Panc1 (cell line): ENCODE data around the gene LRRC43. TPM values are rescaled to one million over a fixed set of nuclear protein-coding genes. Genes with fewer than 3 reads are reported as not detected.

Experiments
- ATAC-seq: fragments of 200-7000 bp; cut with Tn5 transposase; 2 replicates; pipeline ENCODE4 v1.9.1; 2020; ENCODE audit warnings: mild to moderate bottlenecking, moderate library complexity
- BruUV-seq: library from RNA; stranded (reverse); fragments of 400-500 nt; replicated peaks from 2 replicates; lab custom pipeline; 2021; lab: Mats Ljungman, UMichigan
- CTCF ChIA-PET: fragments of 300-600 bp; sonication (Branson Sonifier 250); formaldehyde crosslinking; loops from one replicate; lab custom pipeline; 2022; ENCODE audit warnings: antibody characterized with exemption; lab: Charles Lee
- POLR2A ChIA-PET: fragments of 300-600 bp; sonication (Branson Sonifier 250); formaldehyde crosslinking; loops from one replicate; lab custom pipeline; 2022; ENCODE audit warnings: antibody characterized with exemption; lab: Charles Lee
- DNase-seq: peaks from one replicate; pipeline ENCODE4 v3.0.0-alpha.2; 2010; ENCODE audit warnings: low read depth, low spot score
- H3K27ac ChIP-seq: 2 replicates; pipeline ENCODE4 v1.5.1; 2011; ENCODE audit warnings: mild to moderate bottlenecking, low read length, inconsistent platforms
- H3K27me3 ChIP-seq: fragments of 200-500 bp; sonication (Bioruptor generic); 2 replicates; pipeline ENCODE4 v1.6.0; 2014; ENCODE audit warnings: low read length, inconsistent platforms; ENCODE audit not compliant: control insufficient read depth, insufficient read depth
- H3K36me3 ChIP-seq: fragments of 200-500 bp; sonication (Bioruptor generic); 2 replicates; pipeline ENCODE4 v1.5.1; 2014; ENCODE audit warnings: inconsistent platforms, mild to moderate bottlenecking, low read length, moderate library complexity; ENCODE audit not compliant: control insufficient read depth, insufficient read depth
- H3K4me1 ChIP-seq: 2 replicates; pipeline ENCODE4 v1.5.1; 2011; ENCODE audit warnings: inconsistent platforms, mild to moderate bottlenecking, low read length, moderate library complexity; ENCODE audit not compliant: control insufficient read depth, insufficient read depth
- H3K4me3 ChIP-seq, 2 experiments: 2 replicates each; pipeline ENCODE4 v1.5.1; 2011 to 2012; ENCODE audit warnings: low read depth in 2 of 2, low read length in 2 of 2, mild to moderate bottlenecking in 2 of 2, inconsistent platforms in 1 of 2, moderate library complexity in 1 of 2
- H3K9me3 ChIP-seq: fragments of 200-500 bp; sonication (Bioruptor generic); 2 replicates; pipeline ENCODE4 v1.5.1; 2014; ENCODE audit warnings: low read depth, mild to moderate bottlenecking, inconsistent platforms, low read length, moderate library complexity; ENCODE audit not compliant: control insufficient read depth, insufficient read depth
- CTCF ChIP-seq: fragments of 450-650 bp; IDR thresholded peaks from 2 replicates; pipeline ENCODE4 v1.5.1; 2017; ENCODE audit warnings: mild to moderate bottlenecking
- POLR2AphosphoS5 ChIP-seq: IDR thresholded peaks from 2 replicates; pipeline ENCODE4 v1.6.1; 2012; ENCODE audit warnings: mild to moderate bottlenecking, low read depth, low read length, moderate library complexity
- REST ChIP-seq, 2 experiments: IDR thresholded peaks; 2 replicates each; pipeline ENCODE4 v1.6.1; 2011 to 2012; ENCODE audit warnings: low read depth in 2 of 2, control low read depth in 1 of 2, low read length in 1 of 2, mild to moderate bottlenecking in 1 of 2, moderate library complexity in 1 of 2; ENCODE audit not compliant: insufficient read depth in 1 of 2
- SIN3A ChIP-seq: IDR thresholded peaks from 2 replicates; pipeline ENCODE4 v1.6.1; 2012; ENCODE audit warnings: low read depth, mild to moderate bottlenecking, low read length, moderate library complexity, borderline replicate concordance; ENCODE audit not compliant: insufficient read depth
- TCF7L2 ChIP-seq: IDR thresholded peaks from 2 replicates; pipeline ENCODE4 v1.6.1; 2011; ENCODE audit warnings: mild to moderate bottlenecking, low read depth, low read length, inconsistent platforms
- in situ Hi-C: cut with HindIII; loops from 2 replicates; pipeline ENCODE4 v1.10.0; 2016; ENCODE audit warnings: low sequenced_read_pairs, low pct_unique_long_range_greater_than_20kb
- intact Hi-C: fragments of 100-400 bp; cut with micrococcal nuclease; formaldehyde crosslinking; loops from one replicate; pipeline ENCODE4 v1.10.0; 2022; ENCODE audit not compliant: unreplicated experiment
- total RNA-seq: library from RNA; stranded (reverse); gene quantifications from one replicate; pipeline ENCODE4 v1.2.1, GENCODE V29; 2021; ENCODE audit not compliant: unreplicated experiment

LRRC43 gene
- total RNA-seq, 1 experiment from 2014 or later: 1.5 TPM

GRCh38 chr12:122183588-122183940 lies 641 bp downstream of the LRRC43 start:
- TF ChIP-seq TCF7L2: no peak
- TF ChIP-seq CTCF: no peak
- no peak for TF ChIP-seq POLR2AphosphoS5
- no peak for TF ChIP-seq SIN3A
- TF ChIP-seq REST (IDR thresholded peaks at IDR 0.05; ENCODE audit: insufficient read depth in 1 of 2, low read depth in 2 of 2, low read length in 1 of 2): no peak
- Histone ChIP-seq H3K27ac (no peak overlapping the region), H3K4me3 (peak overlapping the region; percentile 41 to 48; a peak in 3 of 4 replicates), H3K9me3 (no peaks in the 10 kb centered on the region), H3K27me3 (no peaks in the 10 kb centered on the region), H3K36me3 (no peaks in the 10 kb centered on the region), H3K4me1 (no peaks in the 10 kb centered on the region)
- ChIA-PET CTCF (no interaction called here), POLR2A (no interaction called here)
- peak; percentile 32 for ATAC-seq
- in situ Hi-C loops: no loop called here
- DNase-seq: no peak
- BruUV-seq: no TSS peak
- intact Hi-C loops: loop anchor here (10.0 kb wide), 1 partner anchor 129 kb away; no protein-coding TSS in a partner anchor

DNA sequence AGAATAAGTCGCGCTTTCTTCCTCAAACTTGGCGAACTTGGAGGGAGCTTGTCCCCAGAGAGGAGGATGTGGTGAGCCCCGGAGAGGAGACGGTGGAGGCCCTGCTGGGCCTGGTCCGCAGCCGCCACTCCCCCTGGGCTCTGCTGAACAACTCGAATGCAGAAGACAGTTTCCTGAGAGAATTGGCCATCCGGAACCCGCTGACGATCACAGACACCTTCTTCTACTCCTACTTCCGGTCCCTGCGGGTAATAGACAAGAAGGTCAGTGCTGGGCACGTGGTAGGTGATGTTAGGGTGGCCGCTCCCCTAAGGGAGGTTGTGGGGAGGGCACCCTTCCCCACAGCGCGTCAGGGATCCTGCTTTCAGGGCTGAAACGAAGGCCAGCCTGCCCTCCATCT lies 1.6 kb downstream of the LRRC43 start:
- Histone ChIP-seq H3K4me1 (no peaks in the 10 kb centered on the region), H3K36me3 (no peaks in the 10 kb centered on the region), H3K4me3 (no peak overlapping the region), H3K27ac (no peak overlapping the region), H3K9me3 (no peaks in the 10 kb centered on the region), H3K27me3 (no peaks in the 10 kb centered on the region)
- intact Hi-C loops (loop anchor here (10.0 kb wide), 1 partner anchor 130 kb away; no protein-coding TSS in a partner anchor), in situ Hi-C loops (no loop called here)
- CTCF ChIA-PET: no interaction called here
- DNase-seq (no peak), ATAC-seq (no peak)
- POLR2A ChIA-PET: no interaction called here
- no TSS peak for BruUV-seq
- TF ChIP-seq TCF7L2 (no peak), CTCF (no peak), SIN3A (no peak), POLR2AphosphoS5 (no peak), REST (IDR thresholded peaks at IDR 0.05; ENCODE audit: insufficient read depth in 1 of 2, low read depth in 2 of 2, low read length in 1 of 2) (no peak)
